Measurements from ENCODE around the gene CD209.
A peak's percentile ranks its signal among the peaks of the same experiment; 100 is the strongest.

Gene CD209

DNA sequence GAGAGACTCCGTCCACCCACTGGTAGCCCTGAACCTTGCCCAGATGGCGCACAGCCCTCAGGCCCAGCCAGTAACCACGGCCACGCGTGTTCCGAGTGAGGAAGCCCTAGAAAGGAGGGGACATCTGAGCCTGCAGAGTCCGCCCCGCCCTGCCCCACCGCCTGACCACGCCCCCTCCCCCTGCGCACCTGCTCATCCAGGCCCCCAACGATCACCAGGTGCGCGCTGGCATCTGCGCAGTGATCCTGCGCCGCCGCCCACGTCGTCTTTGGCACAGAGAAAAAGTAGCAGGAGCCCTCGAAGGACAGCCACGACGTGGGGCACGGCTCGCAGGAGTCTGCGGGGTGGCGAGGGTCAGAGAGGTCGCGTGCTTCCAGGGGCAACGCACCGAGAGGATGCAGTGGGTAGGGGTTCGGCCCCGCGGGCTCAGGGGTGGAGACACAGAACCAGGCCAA is 17.5 kb downstream of the CD209 start:
- no peaks in the 10 kb centered on the region for H3K27me3 ChIP-seq (ENCODE audit: insufficient read depth, low read depth, severe bottlenecking)
- DNase-seq: no peak

DNA sequence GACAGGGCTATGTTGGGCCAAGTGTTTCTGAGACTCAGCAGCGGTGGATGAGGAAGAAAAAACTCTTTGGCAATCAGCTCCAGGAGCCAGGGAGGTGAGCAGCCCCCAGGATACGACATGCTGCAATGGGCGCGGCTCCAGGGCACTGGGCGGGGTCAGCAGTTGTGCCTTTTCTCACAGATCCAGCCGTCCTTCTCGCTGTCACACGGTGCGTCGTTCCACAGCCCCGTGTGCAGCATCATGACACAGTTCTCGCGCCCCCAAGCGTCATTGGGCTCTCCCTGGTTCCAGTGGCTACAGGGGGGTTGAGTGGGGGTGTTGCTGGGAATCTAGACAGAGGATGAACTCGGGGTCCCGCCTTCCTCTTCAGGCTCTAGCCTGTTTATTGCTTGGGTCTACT is 18.1 kb downstream of the CD209 start:
- no peak for DNase-seq
- no peak overlapping the region for H3K27ac ChIP-seq
- TF ChIP-seq, protein P1, sequence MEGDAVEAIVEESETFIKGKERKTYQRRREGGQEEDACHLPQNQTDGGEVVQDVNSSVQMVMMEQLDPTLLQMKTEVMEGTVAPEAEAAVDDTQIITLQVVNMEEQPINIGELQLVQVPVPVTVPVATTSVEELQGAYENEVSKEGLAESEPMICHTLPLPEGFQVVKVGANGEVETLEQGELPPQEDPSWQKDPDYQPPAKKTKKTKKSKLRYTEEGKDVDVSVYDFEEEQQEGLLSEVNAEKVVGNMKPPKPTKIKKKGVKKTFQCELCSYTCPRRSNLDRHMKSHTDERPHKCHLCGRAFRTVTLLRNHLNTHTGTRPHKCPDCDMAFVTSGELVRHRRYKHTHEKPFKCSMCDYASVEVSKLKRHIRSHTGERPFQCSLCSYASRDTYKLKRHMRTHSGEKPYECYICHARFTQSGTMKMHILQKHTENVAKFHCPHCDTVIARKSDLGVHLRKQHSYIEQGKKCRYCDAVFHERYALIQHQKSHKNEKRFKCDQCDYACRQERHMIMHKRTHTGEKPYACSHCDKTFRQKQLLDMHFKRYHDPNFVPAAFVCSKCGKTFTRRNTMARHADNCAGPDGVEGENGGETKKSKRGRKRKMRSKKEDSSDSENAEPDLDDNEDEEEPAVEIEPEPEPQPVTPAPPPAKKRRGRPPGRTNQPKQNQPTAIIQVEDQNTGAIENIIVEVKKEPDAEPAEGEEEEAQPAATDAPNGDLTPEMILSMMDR (IDR thresholded peaks at IDR 0.05; ENCODE audit: low read depth, low read length): no peak
- H3K36me3 ChIP-seq: no peaks in the 10 kb centered on the region
- no peaks in the 10 kb centered on the region for H3K9me3 ChIP-seq (ENCODE audit: severe bottlenecking)
- no peak overlapping the region for H3K4me3 ChIP-seq (ENCODE audit: low read depth, low read length)
- no peaks in the 10 kb centered on the region for H3K27me3 ChIP-seq (ENCODE audit: insufficient read depth, low read depth, severe bottlenecking)

More for the DNA sequence above, 17.5 kb downstream of the CD209 start:
- Histone ChIP-seq H3K9me3 (ENCODE audit: severe bottlenecking) (no peaks in the 10 kb centered on the region), H3K36me3 (no peaks in the 10 kb centered on the region), H3K27ac (no peak overlapping the region), H3K4me3 (ENCODE audit: low read depth, low read length) (no peak overlapping the region)
- TF ChIP-seq, protein P1 (IDR thresholded peaks at IDR 0.05; ENCODE audit: low read depth, low read length): no peak

DNA sequence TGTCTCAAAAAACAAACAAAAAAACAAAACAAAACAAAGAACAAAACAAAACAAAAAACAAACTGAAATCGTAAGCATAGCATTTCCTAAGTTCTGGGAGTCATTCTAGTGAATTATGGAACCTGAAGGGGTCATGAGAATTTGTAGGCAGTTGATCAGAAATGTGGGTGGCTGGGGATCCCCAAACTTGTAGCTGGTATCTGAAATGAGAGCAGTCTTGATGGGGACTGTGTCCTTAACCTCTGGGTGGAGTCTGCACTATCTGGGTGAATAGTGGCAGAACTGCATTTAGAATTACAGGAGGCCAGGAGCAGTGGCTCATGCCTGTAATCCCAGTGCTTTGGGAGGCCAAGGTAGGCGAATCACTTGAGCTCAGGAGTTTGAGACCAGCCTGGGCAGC is 21.5 kb downstream of the CD209 start:
- TF ChIP-seq, protein P1 (IDR thresholded peaks at IDR 0.05; ENCODE audit: low read depth, low read length): no peak
- Histone ChIP-seq H3K9me3 (ENCODE audit: severe bottlenecking) (no peaks in the 10 kb centered on the region), H3K36me3 (no peaks in the 10 kb centered on the region), H3K27ac (no peak overlapping the region), H3K27me3 (ENCODE audit: insufficient read depth, low read depth, severe bottlenecking) (no peaks in the 10 kb centered on the region), H3K4me3 (ENCODE audit: low read depth, low read length) (no peak overlapping the region)
- DNase-seq: no peak

DNA sequence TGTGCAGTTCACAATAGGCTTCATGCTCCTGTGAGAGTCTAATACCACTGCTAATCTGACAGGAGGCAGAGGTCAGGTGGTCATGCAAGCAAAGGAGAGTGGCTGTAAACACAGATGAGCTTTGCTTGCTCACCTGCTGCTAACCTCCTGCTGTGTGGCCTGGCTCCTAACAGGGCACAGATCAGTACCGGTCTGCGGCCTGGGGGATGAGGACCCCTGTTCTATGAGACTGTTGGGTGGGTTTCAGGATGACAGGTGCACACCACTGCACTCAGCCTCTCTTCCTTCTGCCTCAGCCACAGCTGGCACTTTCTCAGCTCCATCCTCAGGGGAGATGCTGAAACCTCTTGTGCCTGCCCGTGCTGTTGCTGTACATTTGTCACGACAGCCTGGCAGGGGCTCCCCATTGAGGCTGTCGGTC is 25.1 kb downstream of the CD209 start:
- H3K4me3 ChIP-seq (ENCODE audit: low read depth, low read length): no peak overlapping the region
- H3K9me3 ChIP-seq (ENCODE audit: severe bottlenecking): no peaks in the 10 kb centered on the region
- peak overlapping the region; percentile 73 for H3K27ac ChIP-seq
- no peaks in the 10 kb centered on the region for H3K36me3 ChIP-seq
- no peaks in the 10 kb centered on the region for H3K27me3 ChIP-seq (ENCODE audit: insufficient read depth, low read depth, severe bottlenecking)
- TF ChIP-seq, protein P1 (IDR thresholded peaks at IDR 0.05; ENCODE audit: low read depth, low read length): no peak
- peak; percentile 83 for DNase-seq

DNA sequence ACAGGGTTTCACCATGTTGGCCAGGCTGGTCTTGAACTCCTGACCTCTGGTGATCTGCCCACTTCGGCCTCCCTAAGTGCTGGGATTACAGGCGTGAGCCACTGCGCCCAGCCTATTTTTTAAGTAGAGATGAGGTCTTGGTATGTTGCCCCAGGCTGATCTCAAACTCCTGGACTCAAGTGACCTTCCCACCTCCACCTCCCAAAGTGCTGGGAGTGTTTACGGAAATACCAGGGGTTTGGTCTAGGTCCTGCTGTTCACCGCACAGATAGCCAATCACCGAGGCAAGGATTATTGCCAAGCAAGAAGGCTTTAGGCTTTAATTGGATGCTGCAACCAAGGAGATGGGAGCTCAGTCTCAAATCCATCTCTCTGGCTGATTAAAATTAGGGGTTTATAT is 27.0 kb downstream of the CD209 start:
- no peaks in the 10 kb centered on the region for H3K9me3 ChIP-seq (ENCODE audit: severe bottlenecking)
- H3K27ac ChIP-seq: peak overlapping the region; percentile 56
- DNase-seq: peak; percentile 86
- no peaks in the 10 kb centered on the region for H3K36me3 ChIP-seq
- H3K27me3 ChIP-seq (ENCODE audit: insufficient read depth, low read depth, severe bottlenecking): no peaks in the 10 kb centered on the region
- no peak overlapping the region for H3K4me3 ChIP-seq (ENCODE audit: low read depth, low read length)
- TF ChIP-seq, protein P1 (IDR thresholded peaks at IDR 0.05; ENCODE audit: low read depth, low read length): no peak

DNA sequence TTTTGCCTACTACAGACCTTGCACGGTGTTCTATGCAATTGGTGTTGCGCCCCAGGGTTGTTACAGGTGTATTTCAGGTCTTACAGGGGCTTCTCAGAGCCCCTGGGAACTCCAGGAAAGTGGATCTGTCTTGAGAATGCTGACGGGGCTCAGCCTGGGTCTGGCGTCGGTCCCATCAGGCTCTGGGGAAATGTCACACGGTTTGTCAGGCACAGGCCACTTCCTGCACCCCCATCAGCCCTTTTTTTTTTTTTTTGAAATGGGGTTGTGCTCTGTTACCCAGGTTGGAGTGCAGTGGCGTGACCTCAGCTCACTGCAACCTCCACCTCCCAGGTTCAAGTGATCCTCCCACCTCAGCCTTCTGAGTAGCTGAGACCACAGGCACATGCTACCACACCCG is 28.7 kb downstream of the CD209 start:
- H3K27ac ChIP-seq: no peak overlapping the region
- TF ChIP-seq, protein P1 (IDR thresholded peaks at IDR 0.05; ENCODE audit: low read depth, low read length): no peak
- DNase-seq: no peak

More for the DNA sequence above, 28.7 kb downstream of the CD209 start:
- H3K27me3 ChIP-seq (ENCODE audit: insufficient read depth, low read depth, severe bottlenecking): no peaks in the 10 kb centered on the region
- H3K36me3 ChIP-seq: no peaks in the 10 kb centered on the region
- H3K9me3 ChIP-seq (ENCODE audit: severe bottlenecking): no peaks in the 10 kb centered on the region
- no peak overlapping the region for H3K4me3 ChIP-seq (ENCODE audit: low read depth, low read length)

Measured in WERI-Rb-1 (cell line).